Karpas-422 (cell line): ENCODE measurements around the gene RNASET2. TPM values are rescaled to one million over a fixed set of nuclear protein-coding genes. Genes with fewer than 3 reads are reported as not detected.

Experiments
- DNase-seq: peaks from one replicate; pipeline ENCODE4 v3.0.0-alpha.2; 2015
- H2AFZ ChIP-seq: fragments of 200-600 bp; sonication (generic); 2 replicates; pipeline ENCODE4 v1.6.1; 2014; ENCODE audit warnings: antibody characterized with exemption, low read length, mixed read lengths
- H3K27ac ChIP-seq: fragments of 200-600 bp; sonication (generic); 2 replicates; pipeline ENCODE4 v1.5.1; 2014; ENCODE audit warnings: mild to moderate bottlenecking, low read length, moderate library complexity
- H3K27me3 ChIP-seq: fragments of 200-600 bp; sonication (generic); 2 replicates; pipeline ENCODE4 v1.6.1; 2014; ENCODE audit warnings: low read length, mixed read lengths
- H3K36me3 ChIP-seq: fragments of 200-600 bp; sonication (generic); 2 replicates; pipeline ENCODE4 v1.6.1; 2014; ENCODE audit warnings: low read length, mixed read lengths; ENCODE audit not compliant: insufficient read depth
- H3K4me1 ChIP-seq: fragments of 200-600 bp; sonication (generic); 2 replicates; pipeline ENCODE4 v1.6.1; 2014; ENCODE audit warnings: mild to moderate bottlenecking, low read length, mixed read lengths
- H3K4me2 ChIP-seq: fragments of 200-600 bp; sonication (generic); 2 replicates; pipeline ENCODE4 v1.6.1; 2014; ENCODE audit warnings: low read length, low read depth, mild to moderate bottlenecking; ENCODE audit not compliant: poor library complexity, severe bottlenecking
- H3K4me3 ChIP-seq: fragments of 200-600 bp; sonication (generic); 2 replicates; pipeline ENCODE4 v1.5.1; 2014; ENCODE audit warnings: mild to moderate bottlenecking, antibody characterized with exemption, low read length, mixed read lengths
- H3K79me2 ChIP-seq: fragments of 200-600 bp; sonication (generic); 2 replicates; pipeline ENCODE4 v1.6.1; 2014; ENCODE audit warnings: mild to moderate bottlenecking, low read length, mixed read lengths
- H3K9ac ChIP-seq: fragments of 200-600 bp; sonication (generic); 2 replicates; pipeline ENCODE4 v1.6.0; 2014; ENCODE audit warnings: low read length
- H3K9me2 ChIP-seq: fragments of 200-600 bp; sonication (generic), shearing (Covaris generic); replicated peaks from 2 replicates; pipeline ENCODE4 v1.6.0; 2014; ENCODE audit warnings: mild to moderate bottlenecking, low read length, moderate library complexity; ENCODE audit not compliant: insufficient read depth
- H3K9me3 ChIP-seq: fragments of 300-700, 200-600 bp; sonication (generic); 2 replicates; pipeline ENCODE4 v1.6.1; 2014; ENCODE audit warnings: low read length, mixed read lengths
- H4K20me1 ChIP-seq: fragments of 200-600 bp; sonication (generic); 2 replicates; pipeline ENCODE4 v1.6.1; 2014; ENCODE audit warnings: mild to moderate bottlenecking, antibody characterized with exemption, low read length, low read depth; ENCODE audit not compliant: insufficient read depth
- total RNA-seq: library from RNA; depleted of rRNA; stranded (reverse); fragments of >200 nt; shearing (Covaris generic); gene quantifications from 2 replicates; pipeline ENCODE4 v1.2.3, GENCODE V29; 2014; ENCODE audit warnings: low replicate concordance

Gene RNASET2
- total RNA-seq, 1 experiment from 2014 or later, result 147 TPM

DNA sequence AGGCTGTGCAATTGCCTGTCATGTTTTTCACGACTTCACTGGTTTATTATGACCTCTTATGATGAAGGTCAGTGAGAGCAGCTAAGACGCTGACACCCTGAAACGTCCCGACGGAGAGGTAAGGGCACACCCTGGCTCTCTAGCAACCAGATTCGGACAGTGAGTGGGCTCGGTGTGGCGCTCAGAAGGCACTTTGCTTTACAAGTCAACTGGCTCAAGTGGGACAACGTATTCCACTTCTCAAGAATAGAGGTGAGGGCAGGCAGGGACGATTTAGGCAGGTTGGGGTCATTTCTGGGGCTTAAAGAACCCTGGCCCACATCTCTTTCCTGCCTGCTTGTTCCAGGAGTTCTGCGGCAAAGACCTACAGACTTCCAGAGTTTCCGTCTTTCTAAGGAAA lies 18.2 kb downstream of the RNASET2 start:
- no peaks in the 10 kb centered on the region for H3K9me3 ChIP-seq
- no peaks in the 10 kb centered on the region for H3K27me3 ChIP-seq
- H2AFZ ChIP-seq, result no peak overlapping the region
- H3K27ac ChIP-seq, result no peak overlapping the region
- H3K4me3 ChIP-seq, result no peak overlapping the region
- H3K4me1 ChIP-seq, result peaks cover 20% of the 10 kb centered on the region
- no peaks in the 10 kb centered on the region for H3K79me2 ChIP-seq
- H4K20me1 ChIP-seq, result no peaks in the 10 kb centered on the region
- H3K36me3 ChIP-seq, result peaks cover 20% of the 10 kb centered on the region
- no peak overlapping the region for H3K9ac ChIP-seq
- DNase-seq, result no peak
- H3K4me2 ChIP-seq, result no peak overlapping the region
- no peaks in the 10 kb centered on the region for H3K9me2 ChIP-seq

DNA sequence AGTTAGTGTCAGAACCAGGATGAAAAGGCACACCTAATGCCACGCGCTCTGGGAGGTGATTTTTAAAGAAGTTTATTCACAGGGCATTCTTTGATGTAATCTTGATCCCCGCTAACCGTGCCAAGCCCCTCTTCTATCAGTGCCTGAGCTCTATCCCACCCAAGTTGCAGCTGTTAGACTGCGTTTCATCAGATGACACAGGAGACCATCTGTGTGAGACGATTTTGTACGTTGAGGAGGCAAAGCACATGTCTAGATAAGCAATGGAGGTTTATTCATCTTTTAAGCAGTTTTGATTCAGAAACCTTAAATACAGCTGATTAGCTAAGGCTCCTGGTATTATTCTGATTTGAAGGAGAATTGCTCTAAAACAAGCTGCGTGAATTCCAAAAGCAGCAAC lies 18.6 kb downstream of the RNASET2 start:
- Histone ChIP-seq H4K20me1 (no peaks in the 10 kb centered on the region), H3K27me3 (no peaks in the 10 kb centered on the region), H3K4me1 (peaks cover 20% of the 10 kb centered on the region), H2AFZ (no peak overlapping the region), H3K36me3 (peaks cover 20% of the 10 kb centered on the region), H3K9ac (no peak overlapping the region), H3K27ac (no peak overlapping the region), H3K9me3 (no peaks in the 10 kb centered on the region), H3K9me2 (no peaks in the 10 kb centered on the region), H3K4me2 (no peak overlapping the region), H3K4me3 (no peak overlapping the region), H3K79me2 (no peaks in the 10 kb centered on the region)
- DNase-seq, result no peak

- Histone ChIP-seq H3K79me2 (no peaks in the 10 kb centered on the region), H3K9me2 (no peaks in the 10 kb centered on the region), H3K9me3 (no peaks in the 10 kb centered on the region), H3K9ac (no peak overlapping the region), H3K4me1 (peaks cover 20% of the 10 kb centered on the region), H3K4me3 (no peak overlapping the region), H3K36me3 (peaks cover 16% of the 10 kb centered on the region), H3K27me3 (no peaks in the 10 kb centered on the region), H3K27ac (no peak overlapping the region; the same call in 1 of the 2 replicates), H2AFZ (no peak overlapping the region), H4K20me1 (no peaks in the 10 kb centered on the region), H3K4me2 (peak overlapping the region; percentile 17)
- peak; percentile 59 for DNase-seq
Observed at GRCh38 chr6:166936079-166936787, 20.1 kb downstream of the RNASET2 start.

DNA sequence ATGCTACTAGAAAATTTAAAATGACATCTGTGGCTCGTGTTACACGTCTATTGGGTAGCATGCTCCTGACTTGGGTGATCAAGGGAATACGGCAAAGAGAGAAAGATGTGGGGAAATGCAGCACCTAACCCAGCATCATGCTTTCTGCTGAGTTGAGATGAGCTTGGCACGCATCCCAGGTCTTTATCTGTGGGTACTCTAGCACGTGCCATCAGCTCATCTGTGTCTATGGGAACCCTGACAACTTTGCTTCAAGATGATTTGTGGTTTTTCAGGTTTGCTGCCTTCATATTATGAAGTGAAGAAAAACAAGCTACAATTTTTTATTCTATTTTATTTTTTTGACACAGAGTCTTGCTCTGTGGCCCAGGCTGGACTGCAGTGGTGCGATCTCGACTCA lies 21.0 kb downstream of the RNASET2 start:
- H3K9me2 ChIP-seq, result no peaks in the 10 kb centered on the region
- H3K27me3 ChIP-seq, result no peaks in the 10 kb centered on the region
- no peak overlapping the region for H3K27ac ChIP-seq
- no peak overlapping the region for H3K4me3 ChIP-seq
- H2AFZ ChIP-seq, result no peak overlapping the region
- peaks cover 16% of the 10 kb centered on the region for H3K36me3 ChIP-seq
- H4K20me1 ChIP-seq, result no peaks in the 10 kb centered on the region; the same call in 1 of the 2 replicates
- H3K4me1 ChIP-seq, result peaks cover 20% of the 10 kb centered on the region
- DNase-seq, result no peak
- H3K9me3 ChIP-seq, result no peaks in the 10 kb centered on the region
- no peaks in the 10 kb centered on the region for H3K79me2 ChIP-seq
- H3K4me2 ChIP-seq, result no peak overlapping the region
- H3K9ac ChIP-seq, result no peak overlapping the region

DNA sequence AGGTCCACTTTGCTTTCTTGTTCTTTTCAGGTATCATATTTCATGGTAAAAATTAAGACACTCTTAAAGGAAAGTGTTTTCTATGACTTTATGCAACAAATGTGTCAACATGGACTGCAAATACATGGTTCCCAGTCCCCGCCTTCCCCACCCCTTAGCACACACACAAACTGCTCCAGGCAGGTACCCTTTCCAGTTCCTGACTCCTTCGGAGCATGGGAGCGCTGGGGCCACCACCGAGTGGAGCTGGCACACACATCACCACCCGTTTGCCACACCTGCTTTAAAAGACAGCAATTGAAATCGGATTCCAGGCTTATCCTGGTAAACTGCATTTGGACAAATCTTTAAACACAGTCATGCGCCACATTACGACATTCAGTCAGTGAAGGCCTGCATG lies 22.2 kb downstream of the RNASET2 start:
- H3K4me1 ChIP-seq, result peaks cover 15% of the 10 kb centered on the region
- no peaks in the 10 kb centered on the region; the same call in 1 of the 2 replicates for H4K20me1 ChIP-seq
- H3K36me3 ChIP-seq, result peaks cover 12% of the 10 kb centered on the region; the same call in 1 of the 2 replicates
- no peak overlapping the region for H3K4me3 ChIP-seq
- no peak for DNase-seq
- H3K27ac ChIP-seq, result no peak overlapping the region
- no peaks in the 10 kb centered on the region for H3K27me3 ChIP-seq
- H3K79me2 ChIP-seq, result no peaks in the 10 kb centered on the region
- no peak overlapping the region for H3K4me2 ChIP-seq
- H3K9me2 ChIP-seq, result no peaks in the 10 kb centered on the region
- no peaks in the 10 kb centered on the region for H3K9me3 ChIP-seq
- no peak overlapping the region for H3K9ac ChIP-seq
- H2AFZ ChIP-seq, result no peak overlapping the region

- H3K79me2 ChIP-seq, result no peaks in the 10 kb centered on the region
- H3K9ac ChIP-seq, result no peak overlapping the region
- no peak overlapping the region for H3K27ac ChIP-seq
- H3K4me2 ChIP-seq, result no peak overlapping the region
- H3K36me3 ChIP-seq, result peaks cover 12% of the 10 kb centered on the region; the same call in 1 of the 2 replicates
- no peak for DNase-seq
- no peaks in the 10 kb centered on the region; the same call in 1 of the 2 replicates for H4K20me1 ChIP-seq
- peaks cover 15% of the 10 kb centered on the region for H3K4me1 ChIP-seq
- no peak overlapping the region for H2AFZ ChIP-seq
- H3K4me3 ChIP-seq, result no peak overlapping the region
- no peaks in the 10 kb centered on the region for H3K9me3 ChIP-seq
- H3K27me3 ChIP-seq, result no peaks in the 10 kb centered on the region
- no peaks in the 10 kb centered on the region for H3K9me2 ChIP-seq
Observed at GRCh38 chr6:166933396-166933795, 23.0 kb downstream of the RNASET2 start.

DNA sequence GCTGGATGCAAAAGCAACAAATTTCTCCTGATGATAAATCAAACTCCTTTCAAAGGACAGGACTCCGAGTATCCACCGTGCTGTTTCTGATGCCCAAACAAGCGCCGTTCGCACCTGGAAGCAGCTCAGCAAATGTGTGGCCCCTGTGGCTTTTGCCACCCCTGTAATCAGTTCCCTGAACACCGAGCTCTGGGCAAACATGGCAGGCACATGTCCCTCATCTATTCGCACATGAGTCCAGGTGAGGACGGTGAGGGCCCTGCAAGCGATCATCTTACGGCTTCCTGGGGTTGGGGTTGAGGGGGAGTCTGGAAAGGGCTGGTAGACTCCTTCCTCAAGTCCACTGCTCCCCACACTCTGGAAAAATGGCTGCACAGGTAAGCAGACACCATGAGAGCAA lies 23.7 kb downstream of the RNASET2 start:
- Histone ChIP-seq H3K4me2 (no peak overlapping the region), H3K9me2 (no peaks in the 10 kb centered on the region), H3K27me3 (no peaks in the 10 kb centered on the region), H4K20me1 (no peaks in the 10 kb centered on the region; the same call in 1 of the 2 replicates), H3K9ac (no peak overlapping the region), H3K36me3 (peaks cover 9% of the 10 kb centered on the region; the same call in 1 of the 2 replicates), H3K27ac (no peak overlapping the region), H2AFZ (no peak overlapping the region), H3K4me1 (peaks cover 15% of the 10 kb centered on the region), H3K79me2 (no peaks in the 10 kb centered on the region), H3K4me3 (no peak overlapping the region), H3K9me3 (no peaks in the 10 kb centered on the region)
- no peak for DNase-seq

- H3K36me3 ChIP-seq, result peaks cover 7% of the 10 kb centered on the region; the same call in 1 of the 2 replicates
Observed at GRCh38 chr6:166932116-166932515, 24.2 kb downstream of the RNASET2 start.

More at GRCh38 chr6:166932116-166932515, 24.2 kb downstream of the RNASET2 start:
- Histone ChIP-seq H3K9ac (no peak overlapping the region), H3K9me2 (no peaks in the 10 kb centered on the region), H4K20me1 (no peaks in the 10 kb centered on the region; the same call in 1 of the 2 replicates), H3K79me2 (no peaks in the 10 kb centered on the region), H3K4me1 (peaks cover 13% of the 10 kb centered on the region), H3K9me3 (no peaks in the 10 kb centered on the region), H3K4me2 (no peak overlapping the region), H3K4me3 (no peak overlapping the region), H2AFZ (no peak overlapping the region), H3K27me3 (no peaks in the 10 kb centered on the region), H3K27ac (no peak overlapping the region)
- no peak for DNase-seq
